GM08714 (cell line): Measurements from ENCODE around the gene GAREM1.

Experiments used
- H3K4me3 ChIP-seq: fragments of 200-500 bp; sonication (Bioruptor generic); 2 replicates; pipeline ENCODE4 v1.5.1; 2014; ENCODE audit warnings: mild to moderate bottlenecking, low read length, inconsistent platforms
- ZNF274 ChIP-seq: IDR thresholded peaks from 2 replicates; pipeline ENCODE4 v1.6.1; 2012; ENCODE audit warnings: mild to moderate bottlenecking, low read depth, low read length

Gene GAREM1

DNA sequence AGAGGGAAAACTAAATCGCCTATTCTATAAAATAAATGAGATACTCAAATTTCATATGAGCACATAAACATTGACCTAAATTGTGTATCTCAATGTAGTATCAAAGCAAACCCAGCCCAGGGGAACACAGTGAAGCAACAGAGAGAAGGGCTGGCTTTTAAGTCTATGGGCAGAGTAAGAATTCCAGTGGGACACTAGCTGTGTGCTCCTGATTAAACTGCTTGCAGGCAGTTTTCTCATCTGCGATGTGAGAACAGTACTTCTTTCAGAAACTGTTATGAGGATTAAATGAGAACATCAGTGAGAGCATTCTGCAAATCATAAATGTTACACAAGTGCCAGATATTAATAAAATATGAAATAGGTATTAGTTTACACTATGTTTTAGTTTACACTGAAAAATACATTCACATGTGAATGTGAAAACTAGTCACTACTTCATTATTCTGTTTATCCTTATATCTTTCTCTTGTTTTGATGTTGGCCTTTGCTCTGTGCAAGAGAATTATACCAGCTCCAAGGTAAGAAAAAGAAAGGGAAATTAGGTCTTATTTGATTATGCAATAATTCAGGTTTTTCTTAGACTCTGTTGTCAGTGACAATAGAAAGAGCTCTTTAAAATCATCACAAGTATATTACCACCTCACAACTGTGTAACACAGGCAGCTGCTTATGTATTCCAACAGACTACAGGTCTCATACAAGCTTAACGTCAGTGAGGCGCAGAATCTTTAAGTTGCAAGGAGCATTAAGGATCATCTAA lies 47.5 kb downstream of the GAREM1 start:
- no peak for TF ChIP-seq ZNF274
- H3K4me3 ChIP-seq: no peak overlapping the region

DNA sequence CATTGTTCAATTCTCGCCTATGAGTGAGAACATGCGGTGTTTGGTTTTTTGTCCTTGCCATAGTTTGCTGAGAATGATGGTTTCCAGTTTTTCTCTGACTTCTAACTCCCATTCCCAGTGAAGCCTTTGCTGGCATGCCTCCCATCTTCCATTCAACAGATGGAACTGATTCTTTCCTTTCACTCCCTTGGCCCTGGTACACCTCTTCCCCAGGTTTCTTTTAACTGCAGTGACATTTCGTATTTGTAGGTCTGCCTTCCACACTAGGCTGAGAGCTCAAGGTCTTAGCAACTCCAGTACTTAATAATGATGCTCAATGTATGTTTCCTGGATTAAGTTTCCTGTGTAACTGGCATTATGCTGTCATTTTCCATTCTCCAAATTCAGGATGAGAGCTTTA lies 48.5 kb downstream of the GAREM1 start:
- no peak for TF ChIP-seq ZNF274
- H3K4me3 ChIP-seq: no peak overlapping the region

- H3K4me3 ChIP-seq: no peak overlapping the region
- no peak for TF ChIP-seq ZNF274
These were observed 50.5 kb downstream of the GAREM1 start for GRCh38 chr18:32420084-32420750.

DNA sequence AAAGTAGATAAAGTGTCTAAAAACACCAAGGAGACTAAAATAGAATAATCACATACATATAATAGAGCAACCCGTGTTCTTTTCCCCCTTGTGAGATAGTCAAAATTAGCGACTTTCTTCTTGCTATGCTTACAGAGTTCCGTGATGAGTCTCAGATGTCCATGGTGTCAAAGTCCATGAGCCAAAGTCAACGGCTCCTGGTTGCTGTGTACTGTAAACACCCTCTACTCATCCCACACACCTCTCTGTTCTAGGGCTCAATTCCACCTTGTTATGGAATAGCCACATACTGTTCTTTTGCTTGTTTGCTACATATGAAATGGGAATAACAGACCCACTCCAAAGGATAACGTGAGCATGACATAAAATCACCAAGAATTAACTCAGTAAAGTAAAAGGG lies 52.5 kb downstream of the GAREM1 start:
- TF ChIP-seq ZNF274: no peak
- no peak overlapping the region for H3K4me3 ChIP-seq

DNA sequence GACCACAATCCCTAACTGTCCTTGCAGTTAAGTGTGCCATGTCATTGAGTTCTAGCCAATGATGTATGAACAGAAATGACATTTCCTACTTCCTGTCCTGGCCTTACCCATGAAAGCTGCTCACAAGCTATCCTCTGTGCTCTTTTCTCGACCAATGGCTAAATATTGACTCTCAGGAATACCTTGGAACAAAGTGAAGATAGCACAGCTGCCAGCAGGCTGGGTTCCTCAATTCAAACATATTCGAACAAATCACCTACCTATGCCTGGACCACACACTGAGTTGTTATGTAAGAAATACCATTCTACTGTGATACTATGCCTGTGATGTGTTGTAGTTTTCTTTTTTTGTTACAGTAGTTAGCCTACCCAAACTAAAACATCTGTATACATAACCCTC lies 65.1 kb downstream of the GAREM1 start:
- TF ChIP-seq ZNF274: no peak
- no peak overlapping the region for H3K4me3 ChIP-seq

GRCh38 chr18:32401621-32402020 lies 69.1 kb downstream of the GAREM1 start:
- no peak overlapping the region for H3K4me3 ChIP-seq
- no peak for TF ChIP-seq ZNF274

DNA sequence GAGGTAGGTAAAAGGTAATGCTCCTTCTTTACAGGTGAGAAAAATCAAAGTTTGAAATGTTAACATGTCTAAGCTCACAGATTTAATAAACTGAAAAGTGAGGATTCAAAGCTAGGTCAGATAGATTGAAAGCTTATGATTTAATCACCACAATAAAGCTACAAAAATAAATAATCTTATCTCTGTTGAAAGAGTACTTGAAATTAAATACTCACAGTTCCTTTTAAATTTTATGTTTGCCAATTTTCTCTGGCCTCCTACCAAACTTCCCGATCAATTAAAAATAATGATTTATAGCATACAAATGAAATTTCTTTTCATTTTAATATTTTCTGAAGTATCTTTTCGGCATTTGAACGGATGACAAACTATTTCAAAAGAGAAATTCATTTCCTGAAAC lies 77.3 kb downstream of the GAREM1 start:
- no peak for TF ChIP-seq ZNF274
- no peak overlapping the region for H3K4me3 ChIP-seq

- H3K4me3 ChIP-seq: no peak overlapping the region
- no peak for TF ChIP-seq ZNF274
These were observed 79.6 kb downstream of the GAREM1 start for GRCh38 chr18:32391126-32391525.

GRCh38 chr18:32389858-32390257 lies 80.8 kb downstream of the GAREM1 start:
- no peak overlapping the region for H3K4me3 ChIP-seq
- TF ChIP-seq ZNF274: no peak

GRCh38 chr18:32389191-32389590 lies 81.5 kb downstream of the GAREM1 start:
- TF ChIP-seq ZNF274: no peak
- no peak overlapping the region for H3K4me3 ChIP-seq

- TF ChIP-seq ZNF274: no peak
- no peak overlapping the region for H3K4me3 ChIP-seq
These were observed 84.2 kb downstream of the GAREM1 start for GRCh38 chr18:32386471-32386870.

- no peak for TF ChIP-seq ZNF274
- no peak overlapping the region for H3K4me3 ChIP-seq
These were observed 87.4 kb downstream of the GAREM1 start for GRCh38 chr18:32383050-32383819.

GRCh38 chr18:32381761-32382160 lies 88.9 kb downstream of the GAREM1 start:
- no peak for TF ChIP-seq ZNF274

DNA sequence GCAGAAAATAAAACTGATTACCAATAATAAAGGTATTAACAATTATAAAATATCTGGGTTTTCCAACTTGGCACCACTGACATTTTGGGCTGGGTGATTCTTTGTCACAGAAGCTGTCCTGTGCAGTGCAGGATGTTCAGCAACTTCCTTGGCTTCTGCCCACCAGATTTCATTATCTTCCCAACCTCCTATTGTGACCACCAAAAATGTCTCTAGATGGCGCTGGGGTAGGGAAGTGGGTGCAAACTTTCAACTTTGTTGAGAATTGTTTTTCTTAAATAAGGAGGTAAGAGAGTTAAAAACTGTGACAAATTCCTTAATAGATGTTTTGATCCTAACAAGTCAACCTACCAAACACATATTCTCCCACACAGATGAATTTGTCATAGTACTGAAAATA lies 90.1 kb downstream of the GAREM1 start:
- H3K4me3 ChIP-seq: no peak overlapping the region
- TF ChIP-seq ZNF274: no peak

More at GRCh38 chr18:32381761-32382160, 88.9 kb downstream of the GAREM1 start:
- no peak overlapping the region for H3K4me3 ChIP-seq

DNA sequence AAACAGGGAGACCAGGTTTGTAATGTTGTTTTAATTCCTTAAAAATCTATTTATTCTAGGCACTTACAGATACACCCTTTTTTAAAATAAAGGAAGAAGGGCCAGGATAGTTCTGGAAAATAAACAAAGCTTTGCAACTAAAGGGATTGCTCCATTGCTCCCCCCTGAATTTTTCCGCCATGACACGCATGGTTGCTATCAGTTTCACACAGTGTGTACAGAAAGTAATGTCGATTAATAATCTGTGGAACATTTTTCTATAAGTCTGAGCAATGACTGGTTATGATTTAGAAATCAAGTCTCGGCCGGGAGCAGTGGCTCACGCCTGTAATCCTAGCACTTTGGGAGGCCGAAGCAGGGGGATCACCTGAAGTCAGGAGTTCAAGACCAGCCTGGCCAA lies 90.8 kb downstream of the GAREM1 start:
- no peak overlapping the region for H3K4me3 ChIP-seq
- no peak for TF ChIP-seq ZNF274
